GM19099 (cell line): ENCODE results near the gene SORCS2.

Source experiments
- POLR2A ChIP-seq: IDR thresholded peaks from 3 replicates; pipeline ENCODE4 v1.6.1; 2011; ENCODE audit warnings: low read depth; ENCODE audit not compliant: insufficient read length; ENCODE audit errors: extremely low read depth

SORCS2 gene

GRCh38 chr4:7156328-7156727, 36.0 kb upstream of the SORCS2 start:
- TF ChIP-seq POLR2A, result no peak

DNA sequence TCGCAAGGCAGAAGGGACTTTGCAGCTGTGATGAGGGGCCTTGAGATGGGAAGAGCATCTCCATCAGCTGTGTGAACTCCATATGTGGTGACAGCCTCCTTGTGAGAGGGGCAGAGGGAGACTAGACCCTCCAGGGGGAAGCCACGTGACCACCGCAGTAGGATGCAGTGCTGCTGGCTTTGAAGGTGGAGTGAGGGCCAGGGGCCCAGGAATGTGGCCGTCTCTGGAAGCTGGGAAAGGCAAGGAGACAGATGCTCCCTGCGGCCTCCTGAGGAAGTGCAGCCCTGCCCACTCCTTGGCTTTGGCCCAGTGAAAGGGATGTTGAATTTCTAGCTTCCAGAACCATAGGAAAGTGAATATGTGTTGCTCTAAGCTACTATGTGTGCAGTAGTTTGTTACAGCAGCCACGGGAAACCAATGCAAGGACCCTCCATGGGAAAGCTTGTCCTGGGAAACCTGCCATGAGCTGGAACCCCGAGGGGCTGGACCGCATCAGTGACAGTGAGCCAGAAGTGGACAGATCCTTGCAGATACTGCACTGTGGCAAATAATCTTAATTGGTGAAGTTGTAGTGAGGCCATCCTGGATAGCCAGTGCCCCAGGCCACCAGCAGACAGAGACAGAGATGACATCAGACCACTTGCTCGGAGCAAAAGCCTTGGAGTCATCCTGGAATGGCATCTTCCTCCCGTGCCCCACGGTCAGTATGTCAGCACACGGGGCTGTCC, 35.4 kb upstream of the SORCS2 start:
- TF ChIP-seq POLR2A, result no peak

- no peak for TF ChIP-seq POLR2A
These were observed 34.7 kb upstream of the SORCS2 start for GRCh38 chr4:7157666-7158065.

DNA sequence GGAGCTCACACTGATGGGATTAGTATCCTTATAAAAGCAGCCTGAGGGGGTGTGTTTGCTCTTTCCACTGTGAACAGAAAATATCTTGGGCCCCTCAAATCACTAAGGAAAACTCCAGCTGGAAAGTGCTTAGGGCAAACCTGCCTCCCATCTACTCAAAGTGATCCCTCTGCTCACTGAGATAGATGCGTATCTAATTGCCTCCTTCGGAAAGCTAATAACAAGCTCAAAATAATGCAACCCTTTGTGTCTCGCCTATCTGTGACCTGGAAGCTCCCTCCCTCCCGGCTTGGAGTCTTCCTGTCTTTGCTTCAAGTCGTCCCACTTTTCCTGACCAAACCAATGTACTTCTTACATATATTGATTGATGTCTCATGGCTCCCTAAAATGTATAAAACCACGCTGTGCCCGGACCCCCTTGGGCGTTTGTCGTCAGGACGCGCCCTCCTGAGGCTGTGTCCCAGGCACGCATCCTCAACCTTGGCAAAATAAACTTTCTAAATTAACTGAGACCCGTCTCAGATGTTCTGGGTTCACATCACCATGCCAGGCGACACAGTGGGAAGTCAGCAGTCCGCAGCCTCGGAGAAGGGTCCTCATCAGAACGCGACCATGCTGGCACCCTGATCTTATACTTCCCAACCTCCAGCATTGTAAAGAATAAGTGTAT, 34.1 kb upstream of the SORCS2 start:
- no peak for TF ChIP-seq POLR2A

DNA sequence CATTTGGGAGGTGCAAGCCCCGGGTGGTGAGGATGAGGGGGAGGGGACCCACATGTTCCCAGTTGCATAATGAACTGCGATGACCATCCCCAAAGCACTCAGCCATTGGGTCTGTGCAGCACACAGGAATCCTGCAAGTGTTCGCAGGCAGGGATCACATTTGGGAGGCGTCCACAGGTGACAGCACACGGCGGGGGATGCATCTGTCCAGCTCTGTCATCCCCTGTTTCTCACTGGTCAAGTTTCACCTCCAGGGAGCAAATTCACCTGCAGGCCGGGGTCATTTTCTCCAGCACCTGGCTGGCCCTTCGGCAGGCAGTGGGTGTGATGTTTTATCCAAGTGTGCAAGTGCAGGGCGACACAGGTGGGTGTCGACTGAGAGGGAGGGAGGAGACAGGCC, 33.3 kb upstream of the SORCS2 start:
- no peak for TF ChIP-seq POLR2A

DNA sequence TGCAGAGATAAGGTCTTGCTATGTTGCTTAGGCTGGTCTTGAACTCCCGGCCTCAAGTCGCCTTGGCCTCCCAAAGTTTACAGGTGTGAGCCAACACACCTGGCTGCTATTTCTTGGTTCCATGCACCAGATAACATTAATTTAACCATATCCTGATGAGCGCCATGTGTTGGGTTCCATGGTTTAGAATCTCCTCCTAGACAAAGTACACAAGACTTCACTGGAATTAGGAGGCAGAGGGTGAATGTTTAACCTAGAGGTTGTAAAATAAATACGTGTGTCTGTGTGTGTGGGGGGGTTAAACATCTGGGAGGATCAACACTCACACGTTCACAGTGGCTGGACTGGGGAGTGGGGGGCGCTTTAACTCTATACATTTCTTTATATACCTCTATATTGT, 32.4 kb upstream of the SORCS2 start:
- TF ChIP-seq POLR2A, result no peak

DNA sequence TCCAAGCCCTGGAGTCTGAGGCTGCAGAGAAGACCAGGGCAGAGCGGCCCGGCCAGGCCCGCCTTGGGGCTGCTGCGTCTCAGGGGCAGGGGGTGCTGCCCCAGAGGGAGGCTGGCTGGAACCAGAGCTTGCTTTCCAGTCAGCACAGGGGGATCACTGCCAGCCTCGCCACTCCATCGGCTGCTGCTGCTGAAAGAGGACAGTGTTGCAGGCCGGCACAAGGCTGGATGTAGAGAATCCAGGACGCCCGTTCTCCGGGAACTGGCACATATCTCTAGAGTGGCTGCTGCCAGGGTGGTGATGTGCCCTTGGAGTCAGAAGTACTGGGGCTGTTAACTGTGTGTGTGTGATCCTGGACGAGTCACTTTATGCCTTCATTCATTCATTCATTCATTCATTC, 31.9 kb upstream of the SORCS2 start:
- no peak for TF ChIP-seq POLR2A

- TF ChIP-seq POLR2A, result no peak
These were observed 31.3 kb upstream of the SORCS2 start for GRCh38 chr4:7160951-7161440.

GRCh38 chr4:7161721-7162214, 30.6 kb upstream of the SORCS2 start:
- no peak for TF ChIP-seq POLR2A

DNA sequence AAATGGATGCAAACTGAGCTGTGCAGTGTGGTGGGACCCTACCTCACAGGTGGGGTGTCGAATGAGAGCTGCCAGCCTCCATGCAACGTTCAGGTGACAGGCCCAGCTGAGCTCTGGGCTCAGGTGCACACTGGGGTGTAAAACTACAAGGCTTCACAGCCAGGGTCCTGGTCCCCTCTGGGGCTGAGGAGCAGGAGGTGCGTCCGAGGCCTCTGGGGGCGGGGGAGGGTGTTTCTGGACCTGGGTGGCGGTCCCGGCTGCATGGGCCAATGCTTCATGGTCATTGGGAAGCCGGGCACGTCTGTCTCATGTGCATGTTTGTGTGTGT, 26.5 kb upstream of the SORCS2 start:
- no peak for TF ChIP-seq POLR2A

DNA sequence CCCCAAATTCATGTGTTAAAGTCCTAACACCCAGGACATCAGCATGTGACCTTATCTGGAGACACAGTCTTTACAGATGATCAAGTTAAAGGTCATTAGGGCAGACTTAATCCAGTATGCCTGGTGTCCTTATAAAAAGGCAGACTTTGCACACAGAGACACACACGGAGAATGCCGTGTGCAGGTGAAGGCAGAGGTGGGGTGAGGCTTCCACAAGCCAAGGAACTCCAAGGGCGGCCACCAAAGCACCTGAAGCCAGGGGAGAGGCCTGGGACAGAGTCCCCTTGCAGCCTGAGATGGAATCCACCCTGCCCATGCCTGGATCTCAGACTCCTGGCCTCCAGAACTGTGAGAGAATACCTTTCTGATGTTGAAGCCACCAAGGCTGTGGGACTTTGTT, 26.1 kb upstream of the SORCS2 start:
- TF ChIP-seq POLR2A, result no peak

DNA sequence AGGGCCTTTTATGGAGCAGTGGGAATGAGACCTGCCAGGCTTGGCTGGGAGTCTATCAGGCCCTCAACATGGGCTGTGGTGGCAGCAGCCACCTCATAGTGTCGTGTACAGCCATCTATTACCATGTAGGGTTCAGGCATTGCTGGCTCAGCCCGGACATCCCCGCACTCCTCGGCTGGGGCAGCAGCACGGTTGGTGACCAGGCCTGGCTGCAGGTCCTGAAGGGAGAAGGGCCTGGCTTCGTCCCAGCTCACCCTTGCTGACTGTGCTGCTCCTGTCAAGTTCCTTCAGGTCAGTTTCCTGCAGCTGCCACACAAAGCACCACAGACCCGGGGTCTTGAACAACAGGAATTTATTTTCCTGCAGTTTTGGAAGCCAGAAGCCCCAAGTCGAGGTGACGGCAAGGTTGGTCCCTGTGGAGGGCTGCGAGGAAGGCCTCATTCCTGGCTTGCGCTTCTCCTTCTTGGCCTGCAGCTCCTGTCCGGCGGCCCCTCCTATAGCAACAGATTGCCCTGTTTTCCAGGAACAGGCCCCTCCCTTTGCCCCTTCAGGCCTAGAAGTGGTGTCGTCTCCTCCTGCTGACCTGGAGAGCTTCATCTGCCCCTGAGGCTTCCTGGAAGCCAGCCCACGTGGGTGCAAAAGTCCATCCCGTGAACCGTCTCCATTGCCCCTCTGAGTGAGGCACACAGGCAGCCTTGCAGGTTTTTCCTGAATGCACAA, 25.2 kb upstream of the SORCS2 start:
- no peak for TF ChIP-seq POLR2A

GRCh38 chr4:7167706-7168105, 24.6 kb upstream of the SORCS2 start:
- TF ChIP-seq POLR2A, result no peak

DNA sequence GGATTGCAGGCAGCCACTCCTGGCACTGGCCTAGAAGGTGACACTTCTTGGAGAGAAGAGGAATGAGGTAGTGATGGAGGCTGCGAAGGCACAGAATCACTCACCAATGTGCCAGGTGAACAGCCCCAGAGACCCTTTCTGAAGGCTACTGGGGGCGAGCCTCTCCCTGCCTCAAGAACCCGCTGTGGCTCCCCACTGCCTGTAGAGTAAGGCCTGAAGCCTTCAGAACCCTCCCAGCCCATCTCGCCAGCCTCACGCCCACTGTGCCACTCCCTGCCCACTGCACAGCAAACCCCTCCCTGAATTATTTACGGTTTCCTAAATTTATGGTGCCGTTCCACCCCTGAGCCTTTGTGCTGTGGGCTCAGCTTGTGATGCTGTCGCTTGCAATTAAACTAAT, 24.2 kb upstream of the SORCS2 start:
- TF ChIP-seq POLR2A, result no peak

- no peak for TF ChIP-seq POLR2A
These were observed 23.2 kb upstream of the SORCS2 start for GRCh38 chr4:7169134-7169533.

- no peak for TF ChIP-seq POLR2A
These were observed 22.3 kb upstream of the SORCS2 start for GRCh38 chr4:7170012-7170411.

GRCh38 chr4:7171191-7171900, 21.0 kb upstream of the SORCS2 start:
- TF ChIP-seq POLR2A, result no peak
